ENCODE data around the gene ARRDC3. TPM values are rescaled to one million over a fixed set of nuclear protein-coding genes. Genes with fewer than 3 reads are reported as not detected.

ARRDC3 gene
- total RNA-seq, 1 experiment from 2014 or later: 41.6 TPM

DNA sequence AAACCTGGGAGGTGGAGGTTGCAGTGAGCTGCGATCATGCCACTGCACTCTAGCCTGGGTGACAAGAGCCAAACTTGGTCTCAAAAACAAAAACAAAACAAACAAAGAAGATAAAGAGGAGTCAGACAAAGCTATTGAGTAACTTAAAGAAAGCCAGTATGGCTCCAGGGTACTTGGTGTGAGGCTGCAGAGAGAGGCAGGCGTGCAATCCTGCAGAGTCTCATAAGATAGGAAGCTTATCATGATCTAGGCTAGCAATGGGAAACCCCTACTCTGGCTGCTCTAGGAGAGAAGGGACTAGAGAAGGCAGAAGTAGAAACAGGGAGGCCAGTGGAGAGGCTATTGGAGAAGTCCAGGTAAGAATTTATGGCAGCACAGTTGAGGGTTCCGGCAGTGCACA is 42.0 kb downstream of the ARRDC3 start:
- no peak for TF ChIP-seq CTCF (IDR thresholded peaks at IDR 0.05; ENCODE audit: unreplicated experiment)
- intact Hi-C loops (cut with micrococcal nuclease): no loop called here
- H3K27me3 Mint-ChIP-seq (ENCODE audit: insufficient read depth, unreplicated experiment): no peaks in the 10 kb centered on the region
- no TSS peak for BruUV-seq (replicated peaks)
- ChIA-PET POLR2A (interaction anchor here (0.7 to 1.6 kb wide), 3 partner anchors 12 to 41 kb away, joined by 3 read pairs; partner anchors contain the start of gene ARRDC3), CTCF (interaction anchor here (1.1 kb wide), 2 partner anchors 22 to 113 kb away, joined by 3 to 6 read pairs; no protein-coding TSS in a partner anchor)
- no peak for DNase-seq (ENCODE audit: unreplicated experiment)
- no peaks in the 10 kb centered on the region for H3K4me1 Mint-ChIP-seq (ENCODE audit: insufficient read depth, unreplicated experiment)
- H3K27ac Mint-ChIP-seq (ENCODE audit: low read depth, unreplicated experiment): no peak overlapping the region
- no peaks in the 10 kb centered on the region for H3K9me3 Mint-ChIP-seq (ENCODE audit: unreplicated experiment)
- H3K36me3 Mint-ChIP-seq (ENCODE audit: insufficient read depth, unreplicated experiment): peaks cover 6% of the 10 kb centered on the region
- no peak overlapping the region for H3K4me3 Mint-ChIP-seq (ENCODE audit: unreplicated experiment)

DNA sequence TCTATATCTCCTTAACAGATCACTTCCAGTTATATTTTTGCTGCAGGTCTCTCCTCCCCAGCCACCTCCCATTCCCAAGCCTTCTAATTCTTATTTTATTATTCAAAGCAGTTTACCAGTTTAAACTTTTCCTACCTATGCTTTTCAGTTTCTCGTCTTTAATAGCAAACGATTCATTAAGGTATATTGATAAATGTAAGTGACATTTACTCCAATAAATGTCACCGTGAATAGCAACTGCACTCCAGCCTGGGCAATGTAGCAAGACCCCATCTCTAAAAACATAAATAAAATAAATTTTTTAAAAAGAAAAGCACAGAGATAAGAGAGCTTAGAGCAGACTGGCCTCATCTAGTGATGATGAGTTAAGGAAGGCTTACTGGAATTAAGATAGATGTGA is 42.6 kb downstream of the ARRDC3 start:
- ChIA-PET POLR2A (no interaction called here), CTCF (interaction anchor here (0.8 to 1.1 kb wide), 2 partner anchors 112 to 263 kb away, joined by 3 read pairs; no protein-coding TSS in a partner anchor)
- H3K27ac Mint-ChIP-seq (ENCODE audit: low read depth, unreplicated experiment): no peak overlapping the region
- no TSS peak for BruUV-seq (replicated peaks)
- no peaks in the 10 kb centered on the region for H3K9me3 Mint-ChIP-seq (ENCODE audit: unreplicated experiment)
- no peak for DNase-seq (ENCODE audit: unreplicated experiment)
- H3K4me3 Mint-ChIP-seq (ENCODE audit: unreplicated experiment): no peak overlapping the region
- TF ChIP-seq CTCF (IDR thresholded peaks at IDR 0.05; ENCODE audit: unreplicated experiment): no peak
- no peaks in the 10 kb centered on the region for H3K4me1 Mint-ChIP-seq (ENCODE audit: insufficient read depth, unreplicated experiment)
- H3K27me3 Mint-ChIP-seq (ENCODE audit: insufficient read depth, unreplicated experiment): no peaks in the 10 kb centered on the region
- intact Hi-C loops (cut with micrococcal nuclease): no loop called here
- peaks cover 6% of the 10 kb centered on the region for H3K36me3 Mint-ChIP-seq (ENCODE audit: insufficient read depth, unreplicated experiment)

GRCh38 chr5:91339063-91339705 is 43.9 kb downstream of the ARRDC3 start:
- TF ChIP-seq CTCF (IDR thresholded peaks at IDR 0.05; ENCODE audit: unreplicated experiment): no peak
- Mint-ChIP-seq H3K4me3 (ENCODE audit: unreplicated experiment) (no peak overlapping the region), H3K9me3 (ENCODE audit: unreplicated experiment) (no peaks in the 10 kb centered on the region), H3K27ac (ENCODE audit: low read depth, unreplicated experiment) (no peak overlapping the region), H3K4me1 (ENCODE audit: insufficient read depth, unreplicated experiment) (no peaks in the 10 kb centered on the region), H3K36me3 (ENCODE audit: insufficient read depth, unreplicated experiment) (peaks cover 6% of the 10 kb centered on the region), H3K27me3 (ENCODE audit: insufficient read depth, unreplicated experiment) (no peaks in the 10 kb centered on the region)
- POLR2A ChIA-PET: interaction anchor here (0.6 to 1.1 kb wide), 4 partner anchors 19 to 238 kb away, joined by 3 read pairs; no protein-coding TSS in a partner anchor
- BruUV-seq (replicated peaks): no TSS peak
- peak; percentile 48 for DNase-seq (ENCODE audit: unreplicated experiment)
- CTCF ChIA-PET: no interaction called here
- intact Hi-C loops (cut with micrococcal nuclease): no loop called here

DNA sequence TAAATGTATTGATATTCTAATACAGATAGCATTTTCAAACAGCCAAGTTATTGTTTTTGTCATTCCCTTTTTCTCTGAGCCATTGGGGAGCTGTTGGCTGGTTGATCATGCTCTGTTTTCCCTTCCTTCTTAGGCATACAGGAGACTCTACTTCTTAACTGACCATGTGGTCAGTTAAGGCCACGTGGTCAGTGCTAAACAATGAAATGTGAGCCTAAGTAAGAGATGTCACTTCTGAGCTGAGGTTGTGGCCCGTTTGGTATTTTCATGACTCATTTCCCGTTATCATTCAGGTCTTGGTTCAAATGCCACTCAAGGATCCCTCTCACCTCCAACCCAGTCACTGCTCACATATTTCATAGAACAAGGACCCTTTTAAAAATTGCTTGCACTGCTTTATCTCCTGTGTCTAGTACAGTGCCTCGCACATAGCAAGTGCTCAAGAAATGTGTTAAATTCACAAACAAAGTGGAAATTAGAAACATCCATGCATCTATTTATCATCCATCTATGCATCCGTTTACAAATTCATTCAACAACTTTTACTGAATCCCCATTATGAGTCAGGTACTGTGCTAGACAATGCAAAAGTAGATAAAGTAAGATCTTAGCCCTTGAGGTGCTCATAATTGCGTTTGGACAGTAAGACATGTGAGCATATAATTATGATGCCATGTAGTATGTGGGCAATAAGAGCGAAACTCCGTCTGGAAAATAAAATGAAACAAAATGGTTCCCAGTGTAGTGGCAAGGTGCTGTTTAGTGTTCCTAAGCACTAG is 50.7 kb downstream of the ARRDC3 start:
- peak; percentile 52 for DNase-seq (ENCODE audit: unreplicated experiment)
- no peaks in the 10 kb centered on the region for H3K27me3 Mint-ChIP-seq (ENCODE audit: insufficient read depth, unreplicated experiment)
- peaks cover 8% of the 10 kb centered on the region for H3K4me1 Mint-ChIP-seq (ENCODE audit: insufficient read depth, unreplicated experiment)
- H3K4me3 Mint-ChIP-seq (ENCODE audit: unreplicated experiment): no peak overlapping the region
- H3K9me3 Mint-ChIP-seq (ENCODE audit: unreplicated experiment): no peaks in the 10 kb centered on the region
- no peak for TF ChIP-seq CTCF (IDR thresholded peaks at IDR 0.05; ENCODE audit: unreplicated experiment)
- H3K36me3 Mint-ChIP-seq (ENCODE audit: insufficient read depth, unreplicated experiment): no peaks in the 10 kb centered on the region
- POLR2A ChIA-PET: interaction anchor here (1.1 kb wide), 1 partner anchor 52 kb away, joined by 3 read pairs; no protein-coding TSS in a partner anchor
- no TSS peak for BruUV-seq (replicated peaks)
- H3K27ac Mint-ChIP-seq (ENCODE audit: low read depth, unreplicated experiment): no peak overlapping the region
- intact Hi-C loops (cut with micrococcal nuclease): no loop called here
- CTCF ChIA-PET: no interaction called here

All from MCF 10A (cell line).